ENCODE data around the gene EIF2S3. TPM values are rescaled to one million over a fixed set of nuclear protein-coding genes. Genes with fewer than 3 reads are reported as not detected.

EIF2S3 gene
- total and polyA plus RNA-seq, 2 of the 8 experiments (the other 6 are each of a cell fraction or from before 2014, with no cell fraction given), result 65.5 to 259 TPM

DNA sequence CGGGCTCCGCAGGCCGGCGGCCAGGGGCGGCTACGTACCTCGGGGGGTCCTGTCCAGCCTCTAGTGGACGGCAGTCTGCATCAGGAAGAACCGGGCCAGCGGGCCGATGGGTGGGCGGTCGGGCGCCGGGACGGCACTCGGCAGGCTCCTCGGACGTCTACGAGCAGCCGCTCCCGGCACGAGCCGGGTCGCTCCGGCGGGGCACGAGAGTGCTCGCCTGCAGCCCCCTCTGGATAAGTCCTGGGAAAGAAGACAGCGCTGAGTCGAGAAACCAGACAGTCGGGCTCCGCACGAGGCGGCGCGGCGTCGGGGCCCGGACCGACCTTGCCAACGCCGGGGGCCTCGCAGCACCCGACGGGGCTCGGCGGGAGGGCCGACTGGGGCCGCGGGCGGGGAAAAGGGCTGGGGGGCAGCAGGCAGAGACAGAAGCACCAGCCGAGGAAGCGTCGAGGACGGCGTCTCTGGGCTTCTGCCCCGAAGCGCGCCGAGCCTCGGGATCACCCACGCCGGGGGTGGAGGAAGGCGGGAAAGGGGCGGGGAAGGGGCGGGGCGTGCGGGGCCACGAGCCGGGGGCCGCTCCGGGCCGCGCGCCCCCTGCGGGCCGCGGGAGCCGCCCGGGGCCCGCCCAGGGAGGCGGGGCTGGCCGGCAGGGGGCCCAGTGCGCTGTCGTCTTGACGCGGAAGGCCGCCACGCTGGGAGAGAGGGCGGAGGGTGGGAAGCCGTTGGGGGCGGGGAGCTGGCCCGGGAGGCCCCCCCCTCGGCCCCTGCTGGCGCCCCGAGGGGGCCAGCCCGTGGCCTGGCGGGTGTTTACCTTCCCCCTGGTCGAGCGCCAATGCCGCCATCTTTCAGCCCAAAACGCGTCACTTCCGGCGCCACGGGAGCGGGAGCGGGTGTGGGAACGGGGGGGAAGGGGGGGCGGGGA lies 29.7 kb upstream of the EIF2S3 start:
- Histone ChIP-seq H2BK15ac (ENCODE audit: low read length) (no peak overlapping the region), H3K4me1 (replicated peaks in 1 of 4; ENCODE audit: control insufficient read depth in 3 of 4, insufficient read depth in 4 of 4, low read length in 3 of 4) (peaks cover 0 to 7% (median 0%) of the 10 kb centered on the region in 4 experiments; a peak in 1 of 7 replicates), H3K56ac (replicated peaks; ENCODE audit: insufficient read length, low read depth, low read length) (no peak overlapping the region), H3K4ac (replicated peaks; ENCODE audit: insufficient read length, low read depth, low read length) (no peak overlapping the region), H2BK20ac (ENCODE audit: low read length) (no peak overlapping the region), H2BK120ac (replicated peaks; ENCODE audit: low read depth, low read length) (no peak overlapping the region), H3K4me3 (ENCODE audit: extremely low read depth in 1 of 4, insufficient read depth in 2 of 4, low read depth in 3 of 4, low read length in 4 of 4) (peak overlapping the region; percentile 65 to 97 (median 77)), H3K14ac (ENCODE audit: insufficient read length) (no peak overlapping the region), H3K4me2 (ENCODE audit: insufficient read depth in 1 of 2, low read depth in 2 of 2, low read length in 2 of 2) (peak overlapping the region; percentile 78 to 88; a peak in 3 of 4 replicates), H2BK12ac (ENCODE audit: low read depth, low read length) (no peak overlapping the region), H3K9me3 (ENCODE audit: insufficient read depth in 2 of 2, low read depth in 1 of 2, low read length in 1 of 2) (no peaks in the 10 kb centered on the region), H3K23ac (ENCODE audit: insufficient read length) (no peak overlapping the region), H3K79me2 (ENCODE audit: control insufficient read depth in 1 of 2, insufficient read depth in 2 of 2, low read length in 2 of 2) (peaks cover 0 to 40% of the 10 kb centered on the region in 2 experiments; a peak in 2 of 4 replicates), H3K79me1 (ENCODE audit: low read depth, low read length) (no peaks in the 10 kb centered on the region), H2BK5ac (ENCODE audit: low read depth, low read length) (no peak overlapping the region), H4K8ac (ENCODE audit: extremely low read depth, insufficient read depth, low read length) (peak overlapping the region; percentile 93; the same call in 1 of the 2 replicates), H3K9ac (replicated peaks in 1 of 4; ENCODE audit: extremely low read depth in 1 of 4, low read depth in 3 of 4, low read length in 3 of 4) (peak overlapping the region in 2 of 4 experiments; percentile 30 to 74; a peak in 3 of 7 replicates), H3K27me3 (replicated peaks in 1 of 4; ENCODE audit: control insufficient read depth in 3 of 4, extremely low read depth in 1 of 4, insufficient read depth in 3 of 4, low read length in 3 of 4) (peaks cover 0 to 2% (median 0%) of the 10 kb centered on the region in 4 experiments; a peak in 2 of 7 replicates), H4K91ac (replicated peaks; ENCODE audit: insufficient read length, low read length) (no peak overlapping the region), H3K36me3 (ENCODE audit: control insufficient read depth in 2 of 4, insufficient read depth in 4 of 4, low read length in 3 of 4) (no peaks in the 10 kb centered on the region), H3K23me2 (ENCODE audit: low read depth, low read length) (0 out of 2 replicates have a peak, but pooled peaks cover 3% of the 10 kb centered on the region), H3K18ac (ENCODE audit: extremely low read depth, low read length) (no peak overlapping the region; the same call in 1 of the 2 replicates), H4K5ac (ENCODE audit: insufficient read length, low read depth, low read length) (no peak overlapping the region), H2AK5ac (ENCODE audit: low read depth, low read length) (no peak overlapping the region), H2AFZ (ENCODE audit: low read length) (no peak overlapping the region), H3K27ac (ENCODE audit: low read depth, low read length) (no peak overlapping the region; the same call in 1 of the 2 replicates), H4K20me1 (replicated peaks in 1 of 2; ENCODE audit: control insufficient read depth in 1 of 2, insufficient read depth in 2 of 2, low read length in 2 of 2) (no peaks in the 10 kb centered on the region)
- peak; percentile 27 to 70 for DNase-seq (ENCODE audit: low read depth in 1 of 2, low spot score in 2 of 2)
- no peak for FAIRE-seq
- ChIA-PET POLR2A (ENCODE audit: partially characterized antibody) (interaction anchor here (0.6 to 4.6 kb wide), 5 partner anchors 10 to 118 kb away, joined by 3 to 37 read pairs (median 4); partner anchors contain the start of gene EIF2S3), CTCF (ENCODE audit: partially characterized antibody) (interaction anchor here (1.3 to 3.3 kb wide), 2 partner anchors 30 to 116 kb away, joined by 4 to 23 read pairs; partner anchors contain the start of gene EIF2S3)
- 0% methylated on average over 12 of the region's 111 CpGs; no CpG with 5 or more reads in 1 of the 2 experiments for WGBS, 2 experiments (ENCODE audit: extremely low coverage in 1 of 2, insufficient coverage in 1 of 2, insufficient read length in 1 of 2, insufficient replicate concordance in 2 of 2, low coverage in 1 of 2, low lambda C conversion rate in 2 of 2, missing lambda C conversion rate in 1 of 2)
- no peak for TF ChIP-seq KDM4A (IDR thresholded peaks at IDR 0.05; ENCODE audit: low read depth, low read length, severe bottlenecking)
- TF ChIP-seq TAF7 (optimal IDR thresholded peaks at IDR 0.05; ENCODE audit: borderline replicate concordance, low read depth, low read length), result no peak
- no peak for TF ChIP-seq TCF12 (IDR thresholded peaks at IDR 0.05; ENCODE audit: low read depth, low read length)
- TF ChIP-seq CTBP2 (IDR thresholded peaks at IDR 0.05; ENCODE audit: borderline replicate concordance, insufficient read depth, insufficient read length, low read length), result no peak
- TF ChIP-seq RAD21 (IDR thresholded peaks at IDR 0.05 in 1 of 2, conservative IDR thresholded peaks at IDR 0.05 in 1 of 2; ENCODE audit: low read depth in 2 of 2, low read length in 2 of 2), result no peak
- no peak for TF ChIP-seq RBBP5 (IDR thresholded peaks at IDR 0.05; ENCODE audit: borderline replicate concordance, low read depth, low read length)

All from H1 (cell line).